HFFc6 (cell line): Measurements from ENCODE around the gene PLCL1. TPM values are rescaled to one million over a fixed set of nuclear protein-coding genes. Genes with fewer than 3 reads are reported as not detected.

Experiments used
- DNase-seq: peaks from one replicate; pipeline ENCODE4 v3.0.0-alpha.2; 2018
- H3K27ac Mint-ChIP-seq: 2 replicates; pipeline ENCODE4 v1.8.0; 2020; ENCODE audit warnings: mild to moderate bottlenecking, mixed read lengths
- H3K27me3 Mint-ChIP-seq: 2 replicates; pipeline ENCODE4 v1.8.0; 2021; ENCODE audit warnings: mild to moderate bottlenecking, moderate library complexity, mixed read lengths; ENCODE audit not compliant: insufficient read depth
- H3K36me3 Mint-ChIP-seq: 2 replicates; pipeline ENCODE4 v1.8.0; 2021; ENCODE audit warnings: low read depth, mixed read lengths
- H3K4me1 Mint-ChIP-seq: 2 replicates; pipeline ENCODE4 v1.8.0; 2020; ENCODE audit warnings: low read depth, mixed read lengths
- H3K4me3 Mint-ChIP-seq: 2 replicates; pipeline ENCODE4 v1.8.0; 2020; ENCODE audit warnings: mild to moderate bottlenecking, moderate library complexity, mixed read lengths
- H3K9me3 Mint-ChIP-seq: 2 replicates; pipeline ENCODE4 v1.8.0; 2020; ENCODE audit warnings: mild to moderate bottlenecking, mixed read lengths
- total RNA-seq, 6 experiments: library from RNA; stranded (reverse); fragmentation: NEBNext Ultra II Directional; extraction: Animal tissue kit (Norgen Biotek cat#: 25700); gene quantifications; 2 replicates in 1 of 6; 3 replicates in 5 of 6; pipeline ENCODE4 v1.2.3, GENCODE V29; 2021
- TF ChIP-seq, protein P1 (sequence below): fragments of 200-600 bp; sonication (generic); IDR thresholded peaks from 2 replicates; pipeline ENCODE4 v1.5.0; 2021; ENCODE audit warnings: antibody characterized with exemption, mild to moderate bottlenecking

Gene PLCL1
- total RNA-seq, 6 experiments from 2014 or later = 0.03 to 0.14 (median 0.12) TPM; not detected in 2

DNA sequence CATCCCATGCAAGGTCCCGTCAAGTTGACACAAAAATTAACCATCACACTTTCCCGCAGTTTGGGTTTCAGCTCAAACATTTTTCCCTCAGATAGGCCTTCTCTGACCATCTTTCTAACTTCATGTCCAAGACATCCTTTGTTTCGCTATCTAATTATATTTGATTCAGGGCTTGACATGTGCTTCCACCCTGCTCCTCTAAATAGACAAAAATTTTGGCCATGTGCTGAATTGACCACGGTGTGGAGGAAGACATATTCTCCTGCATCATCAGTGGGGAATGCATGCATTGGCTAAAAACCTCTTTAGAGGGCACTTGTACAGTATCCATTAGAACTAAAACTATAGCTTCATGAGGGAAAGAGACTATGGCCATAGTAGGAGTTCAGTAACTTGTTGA, 81.2 kb downstream of the PLCL1 start:
- Mint-ChIP-seq H3K27ac (no peak overlapping the region), H3K36me3 (no peaks in the 10 kb centered on the region; the same call in 1 of the 2 replicates), H3K4me1 (peaks cover 26% of the 10 kb centered on the region; the same call in 1 of the 2 replicates), H3K4me3 (no peak overlapping the region), H3K27me3 (no peaks in the 10 kb centered on the region), H3K9me3 (peaks cover 8% of the 10 kb centered on the region; the same call in 1 of the 2 replicates)
- DNase-seq = no peak
- TF ChIP-seq, protein P1, sequence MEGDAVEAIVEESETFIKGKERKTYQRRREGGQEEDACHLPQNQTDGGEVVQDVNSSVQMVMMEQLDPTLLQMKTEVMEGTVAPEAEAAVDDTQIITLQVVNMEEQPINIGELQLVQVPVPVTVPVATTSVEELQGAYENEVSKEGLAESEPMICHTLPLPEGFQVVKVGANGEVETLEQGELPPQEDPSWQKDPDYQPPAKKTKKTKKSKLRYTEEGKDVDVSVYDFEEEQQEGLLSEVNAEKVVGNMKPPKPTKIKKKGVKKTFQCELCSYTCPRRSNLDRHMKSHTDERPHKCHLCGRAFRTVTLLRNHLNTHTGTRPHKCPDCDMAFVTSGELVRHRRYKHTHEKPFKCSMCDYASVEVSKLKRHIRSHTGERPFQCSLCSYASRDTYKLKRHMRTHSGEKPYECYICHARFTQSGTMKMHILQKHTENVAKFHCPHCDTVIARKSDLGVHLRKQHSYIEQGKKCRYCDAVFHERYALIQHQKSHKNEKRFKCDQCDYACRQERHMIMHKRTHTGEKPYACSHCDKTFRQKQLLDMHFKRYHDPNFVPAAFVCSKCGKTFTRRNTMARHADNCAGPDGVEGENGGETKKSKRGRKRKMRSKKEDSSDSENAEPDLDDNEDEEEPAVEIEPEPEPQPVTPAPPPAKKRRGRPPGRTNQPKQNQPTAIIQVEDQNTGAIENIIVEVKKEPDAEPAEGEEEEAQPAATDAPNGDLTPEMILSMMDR = no peak

DNA sequence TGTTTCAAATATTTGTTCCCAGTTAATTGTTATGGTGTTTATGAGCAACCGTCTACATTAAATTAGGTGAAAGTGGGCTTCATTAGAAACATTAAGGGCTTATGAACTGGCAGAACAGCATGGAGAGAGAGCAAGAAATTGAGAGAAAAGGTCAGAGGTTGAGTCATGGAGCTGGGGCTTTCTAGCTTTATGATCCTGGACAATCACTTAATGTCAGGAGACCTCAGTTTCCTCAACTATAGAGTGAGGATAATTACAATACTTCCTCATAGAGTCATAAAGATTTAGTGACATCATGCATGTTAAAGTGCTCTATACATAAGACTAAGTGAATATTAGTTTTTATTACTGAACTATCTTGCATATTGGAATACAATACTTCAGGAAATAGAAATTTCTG, 83.9 kb downstream of the PLCL1 start:
- TF ChIP-seq, protein P1 = no peak
- H3K9me3 Mint-ChIP-seq = peaks cover 8% of the 10 kb centered on the region; the same call in 1 of the 2 replicates
- no peaks in the 10 kb centered on the region; the same call in 1 of the 2 replicates for H3K36me3 Mint-ChIP-seq
- no peak overlapping the region for H3K27ac Mint-ChIP-seq
- H3K27me3 Mint-ChIP-seq = no peaks in the 10 kb centered on the region
- H3K4me3 Mint-ChIP-seq = no peak overlapping the region
- no peak for DNase-seq
- peaks cover 20% of the 10 kb centered on the region; the same call in 1 of the 2 replicates for H3K4me1 Mint-ChIP-seq

DNA sequence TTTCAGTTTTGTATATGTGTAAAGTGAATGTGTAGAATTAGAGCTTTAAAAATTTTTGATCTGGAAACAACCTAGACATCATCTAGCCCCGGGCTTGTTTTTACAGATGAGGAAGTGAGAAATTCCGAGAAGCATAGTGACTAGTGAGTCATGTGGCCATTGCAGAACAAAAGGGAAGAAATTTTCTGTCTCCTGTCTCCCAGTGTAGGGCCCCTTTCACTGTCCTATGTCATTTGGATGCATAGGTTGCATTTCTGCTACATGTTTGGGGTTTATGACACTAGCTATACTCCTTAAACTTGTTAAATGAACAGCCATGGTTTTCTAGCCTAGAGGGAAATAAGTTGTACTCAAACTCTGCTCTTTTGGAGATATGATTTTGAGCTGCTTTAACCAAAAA, 84.6 kb downstream of the PLCL1 start:
- Mint-ChIP-seq H3K36me3 (no peaks in the 10 kb centered on the region; the same call in 1 of the 2 replicates), H3K9me3 (peaks cover 8% of the 10 kb centered on the region; the same call in 1 of the 2 replicates), H3K4me3 (no peak overlapping the region), H3K27me3 (no peaks in the 10 kb centered on the region), H3K27ac (no peak overlapping the region), H3K4me1 (peaks cover 13% of the 10 kb centered on the region; the same call in 1 of the 2 replicates)
- peak; percentile 71 for DNase-seq
- TF ChIP-seq, protein P1 = no peak

DNA sequence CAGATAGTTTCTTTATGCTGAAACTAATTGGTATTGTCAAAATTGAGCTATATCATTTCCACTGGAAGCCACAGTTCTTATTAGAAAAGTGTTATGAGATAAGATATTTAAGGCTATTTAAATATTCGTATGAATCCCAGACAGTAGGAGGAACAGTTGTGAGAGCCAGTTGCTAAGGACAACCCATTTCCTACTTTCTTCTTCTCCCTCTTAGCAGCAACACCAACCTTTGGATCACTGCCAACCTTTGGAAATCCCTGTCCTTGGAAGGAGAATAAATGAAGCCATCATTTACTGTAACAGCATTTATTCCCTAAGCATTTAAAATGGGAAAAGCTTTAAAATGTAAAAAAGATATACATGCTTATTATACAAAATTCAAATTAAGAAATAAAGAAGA, 85.8 kb downstream of the PLCL1 start:
- Mint-ChIP-seq H3K27me3 (no peaks in the 10 kb centered on the region), H3K4me1 (peaks cover 8% of the 10 kb centered on the region; the same call in 1 of the 2 replicates), H3K9me3 (peaks cover 4% of the 10 kb centered on the region; the same call in 1 of the 2 replicates), H3K36me3 (no peaks in the 10 kb centered on the region), H3K27ac (no peak overlapping the region), H3K4me3 (no peak overlapping the region)
- TF ChIP-seq, protein P1 = no peak
- no peak for DNase-seq

DNA sequence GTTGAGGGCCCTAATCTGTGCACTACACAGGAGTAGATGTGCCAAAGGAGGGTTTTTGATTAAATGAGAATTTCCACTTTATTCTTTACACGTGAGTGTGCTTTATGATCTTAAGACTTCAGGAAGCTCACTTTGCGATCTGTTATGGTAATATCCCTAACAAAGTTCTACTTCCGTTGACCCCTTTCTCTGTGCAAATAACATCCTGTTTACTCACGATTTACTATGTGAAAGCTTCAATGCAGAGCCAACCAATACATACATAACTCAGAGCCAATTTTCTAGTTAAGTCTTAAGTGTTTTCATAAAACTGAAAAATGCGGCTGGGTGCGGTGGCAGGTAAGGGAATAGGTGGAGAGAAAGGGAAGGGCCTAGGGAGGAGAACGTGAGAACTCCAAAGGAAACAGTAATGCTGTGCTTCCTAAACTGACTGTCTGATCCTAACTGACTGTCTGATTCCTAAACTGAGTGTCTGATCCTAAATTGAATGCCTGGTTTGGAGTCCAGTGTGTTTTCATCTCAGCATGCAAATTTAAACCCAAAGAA, 87.6 kb downstream of the PLCL1 start:
- TF ChIP-seq, protein P1 = no peak
- Mint-ChIP-seq H3K9me3 (no peaks in the 10 kb centered on the region; the same call in 1 of the 2 replicates), H3K27ac (no peak overlapping the region), H3K36me3 (no peaks in the 10 kb centered on the region), H3K27me3 (no peaks in the 10 kb centered on the region), H3K4me1 (peaks cover 8% of the 10 kb centered on the region; the same call in 1 of the 2 replicates), H3K4me3 (no peak overlapping the region)
- DNase-seq = no peak
